Suprapubic skin (tissue), 3 donors: Measurements from ENCODE around the gene YTHDF2.

Experiments used
- CTCF ChIP-seq, 2 donors: fragments of 200-600 bp in 1 of 2; fragments of 450-650 bp in 1 of 2; sonication (generic) in 1 of 2; IDR thresholded peaks; one replicate each; pipeline ENCODE4 v1.5.1; 2016 to 2019; ENCODE audit warnings: antibody characterized with exemption in 2 of 2, mild to moderate bottlenecking in 1 of 2, moderate library complexity in 1 of 2
- POLR2A ChIP-seq, 2 donors: fragments of 450-650 bp; IDR thresholded peaks; one replicate each; pipeline ENCODE4 v1.6.1; 2017; ENCODE audit warnings: antibody characterized with exemption in 2 of 2, mild to moderate bottlenecking in 2 of 2, moderate library complexity in 2 of 2

GRCh38 chr1:28750330-28750729 lies 13.6 kb downstream of the YTHDF2 start:
- TF ChIP-seq CTCF (IDR thresholded peaks at IDR 0.05) (no peak), POLR2A (IDR thresholded peaks at IDR 0.05) (no peak)
